H9 (cell line): ENCODE measurements around the gene OR52L1. TPM values are rescaled to one million over a fixed set of nuclear protein-coding genes. Genes with fewer than 3 reads are reported as not detected.

Source experiments
- DNase-seq: peaks from one replicate; pipeline ENCODE4 v3.0.0-alpha.2; 2017
- H2AFZ ChIP-seq: one replicate; pipeline ENCODE4 v1.6.1; 2013; ENCODE audit warnings: mild to moderate bottlenecking, low read length, control low read depth, moderate library complexity
- H2AK5ac ChIP-seq: 2 replicates; pipeline ENCODE4 v1.6.1; 2013; ENCODE audit warnings: low read length, control low read depth, mixed read lengths; ENCODE audit not compliant: insufficient read length
- H2BK120ac ChIP-seq: one replicate; pipeline ENCODE4 v1.6.1; 2013; ENCODE audit warnings: low read depth, mild to moderate bottlenecking, low read length, control low read depth, inconsistent platforms; ENCODE audit not compliant: poor library complexity, severe bottlenecking
- H2BK12ac ChIP-seq: 2 replicates; pipeline ENCODE4 v1.6.1; 2013; ENCODE audit warnings: low read length, control low read depth, mixed read lengths, low read depth; ENCODE audit not compliant: insufficient read length
- H2BK15ac ChIP-seq: 2 replicates; pipeline ENCODE4 v1.6.1; 2013; ENCODE audit warnings: low read depth, low read length, control low read depth
- H2BK20ac ChIP-seq: one replicate; pipeline ENCODE4 v1.6.1; 2013; ENCODE audit warnings: low read depth, mild to moderate bottlenecking, low read length, control low read depth, inconsistent platforms; ENCODE audit not compliant: poor library complexity, severe bottlenecking
- H2BK5ac ChIP-seq: 2 replicates; pipeline ENCODE4 v1.6.1; 2013; ENCODE audit warnings: low read length, control low read depth, mixed read lengths; ENCODE audit not compliant: insufficient read length
- H3K14ac ChIP-seq: 2 replicates; pipeline ENCODE4 v1.6.1; 2013; ENCODE audit warnings: low read length, control low read depth; ENCODE audit not compliant: insufficient read depth
- H3K18ac ChIP-seq: 2 replicates; pipeline ENCODE4 v1.6.1; 2013; ENCODE audit warnings: low read depth, mild to moderate bottlenecking, mixed read lengths, low read length, control low read depth; ENCODE audit not compliant: insufficient read length
- H3K23ac ChIP-seq: 2 replicates; pipeline ENCODE4 v1.6.1; 2013; ENCODE audit warnings: low read length, control low read depth, mixed read lengths, low read depth; ENCODE audit not compliant: insufficient read length
- H3K23me2 ChIP-seq: 2 replicates; pipeline ENCODE4 v1.6.1; 2013; ENCODE audit warnings: low read depth, mild to moderate bottlenecking, mixed read lengths, low read length, control low read depth; ENCODE audit not compliant: insufficient read length, poor library complexity, severe bottlenecking
- H3K27ac ChIP-seq: 2 replicates; pipeline ENCODE4 v1.5.1; 2013; ENCODE audit warnings: low read length, control low read depth, mixed read lengths, low read depth; ENCODE audit not compliant: insufficient read length
- H3K27me3 ChIP-seq: 2 replicates; pipeline ENCODE4 v1.6.1; 2013; ENCODE audit warnings: low read length, control low read depth, inconsistent platforms; ENCODE audit not compliant: insufficient read depth
- H3K4ac ChIP-seq: 2 replicates; pipeline ENCODE4 v1.6.1; 2013; ENCODE audit warnings: low read depth, mild to moderate bottlenecking, control low read depth, inconsistent platforms, low read length, moderate library complexity
- H3K4me1 ChIP-seq: 2 replicates; pipeline ENCODE4 v1.6.1; 2013; ENCODE audit warnings: low read length, control low read depth, inconsistent platforms; ENCODE audit not compliant: insufficient read depth
- H3K4me2 ChIP-seq: 2 replicates; pipeline ENCODE4 v1.6.1; 2013; ENCODE audit warnings: low read length, control low read depth, mixed read lengths; ENCODE audit not compliant: insufficient read length, insufficient read depth
- H3K56ac ChIP-seq: 2 replicates; pipeline ENCODE4 v1.6.1; 2013; ENCODE audit warnings: low read depth, mild to moderate bottlenecking, mixed read lengths, low read length, control low read depth; ENCODE audit not compliant: insufficient read length
- H3K79me1 ChIP-seq: 2 replicates; pipeline ENCODE4 v1.6.1; 2013; ENCODE audit warnings: low read depth, mild to moderate bottlenecking, moderate library complexity, low read length, control low read depth, inconsistent platforms; ENCODE audit not compliant: insufficient read depth, poor library complexity, severe bottlenecking
- H3K79me2 ChIP-seq: 2 replicates; pipeline ENCODE4 v1.6.1; 2013; ENCODE audit warnings: low read length, control low read depth, inconsistent platforms; ENCODE audit not compliant: insufficient read depth
- H3K9ac ChIP-seq: 2 replicates; pipeline ENCODE4 v1.6.1; 2013; ENCODE audit warnings: low read length, control low read depth, mixed read lengths; ENCODE audit not compliant: insufficient read length; ENCODE audit errors: extremely low read depth
- H3K9me3 ChIP-seq: one replicate; pipeline ENCODE4 v1.6.1; 2013; ENCODE audit warnings: low read depth, low read length, inconsistent platforms; ENCODE audit not compliant: control insufficient read depth
- H3T11ph ChIP-seq: one replicate; pipeline ENCODE4 v1.6.1; 2013; ENCODE audit warnings: mild to moderate bottlenecking, low read length, control low read depth, inconsistent platforms
- H4K20me1 ChIP-seq: one replicate; pipeline ENCODE4 v1.6.1; 2013; ENCODE audit not compliant: control insufficient read depth, insufficient read length, insufficient read depth
- H4K5ac ChIP-seq: 2 replicates; pipeline ENCODE4 v1.6.1; 2013; ENCODE audit warnings: low read depth, mild to moderate bottlenecking, mixed read lengths, low read length, control low read depth; ENCODE audit not compliant: insufficient read length
- H4K8ac ChIP-seq: replicated peaks from 2 replicates; pipeline ENCODE4 v1.6.1; 2013; ENCODE audit warnings: low read length, control low read depth, mixed read lengths, low read depth; ENCODE audit not compliant: insufficient read length
- H4K91ac ChIP-seq: 2 replicates; pipeline ENCODE4 v1.6.1; 2013; ENCODE audit warnings: low read depth, mild to moderate bottlenecking, moderate library complexity, mixed read lengths, low read length, control low read depth; ENCODE audit not compliant: insufficient read length
- H3K27ac Mint-ChIP-seq, 3 experiments: 2 replicates in 2 of 3; 3 replicates in 1 of 3; pipeline ENCODE4 v1.8.0; 2020 to 2021; ENCODE audit warnings: mixed read lengths in 3 of 3, mild to moderate bottlenecking in 1 of 3, moderate library complexity in 1 of 3
- H3K27me3 Mint-ChIP-seq: 2 replicates; pipeline ENCODE4 v1.8.0; 2021; ENCODE audit warnings: low read depth, mild to moderate bottlenecking, moderate library complexity, mixed read lengths
- H3K36me3 Mint-ChIP-seq, 3 experiments: 2 replicates in 2 of 3; 3 replicates in 1 of 3; pipeline ENCODE4 v1.8.0; 2020 to 2021; ENCODE audit warnings: low read depth in 3 of 3, mixed read lengths in 3 of 3; ENCODE audit not compliant: insufficient read depth in 1 of 3
- H3K4me1 Mint-ChIP-seq, 2 experiments: 2 replicates each; pipeline ENCODE4 v1.8.0; 2020; ENCODE audit warnings: mixed read lengths in 2 of 2
- H3K4me3 Mint-ChIP-seq, 2 experiments: 2 replicates in 1 of 2; 3 replicates in 1 of 2; pipeline ENCODE4 v1.8.0; 2020 to 2021; ENCODE audit warnings: mild to moderate bottlenecking in 2 of 2, mixed read lengths in 2 of 2, moderate library complexity in 1 of 2
- H3K9me3 Mint-ChIP-seq, 2 experiments: 2 replicates in 1 of 2; 3 replicates in 1 of 2; pipeline ENCODE4 v1.8.0; 2020; ENCODE audit warnings: mild to moderate bottlenecking in 2 of 2, mixed read lengths in 2 of 2, moderate library complexity in 1 of 2
- WGBS: extraction: QIAGEN DNeasy Blood & Tissue Kit; methylation state at CpG from one replicate; pipeline ENCODE4 v1.1.7; 2013; ENCODE audit warnings: missing lambda C conversion rate, low lambda C conversion rate, mixed read lengths; ENCODE audit not compliant: insufficient read length; ENCODE audit errors: extremely low coverage; 5-methylcytosine and 5-hydroxymethylcytosine counted together
- total RNA-seq: library from RNA; stranded (reverse); gene quantifications from 2 replicates; pipeline ENCODE4 v1.2.1, GENCODE V29; 2021
- TF ChIP-seq, protein P1 (sequence below): fragments of 200-600 bp; sonication (generic); conservative IDR thresholded peaks from 3 replicates; pipeline ENCODE4 v1.8.0; 2021; ENCODE audit warnings: antibody characterized with exemption, mild to moderate bottlenecking

Gene OR52L1
- total RNA-seq, 1 experiment from 2014 or later, result not detected

- no CpG with 5 or more reads among the region's 4 CpGs for WGBS
- TF ChIP-seq, protein P1, sequence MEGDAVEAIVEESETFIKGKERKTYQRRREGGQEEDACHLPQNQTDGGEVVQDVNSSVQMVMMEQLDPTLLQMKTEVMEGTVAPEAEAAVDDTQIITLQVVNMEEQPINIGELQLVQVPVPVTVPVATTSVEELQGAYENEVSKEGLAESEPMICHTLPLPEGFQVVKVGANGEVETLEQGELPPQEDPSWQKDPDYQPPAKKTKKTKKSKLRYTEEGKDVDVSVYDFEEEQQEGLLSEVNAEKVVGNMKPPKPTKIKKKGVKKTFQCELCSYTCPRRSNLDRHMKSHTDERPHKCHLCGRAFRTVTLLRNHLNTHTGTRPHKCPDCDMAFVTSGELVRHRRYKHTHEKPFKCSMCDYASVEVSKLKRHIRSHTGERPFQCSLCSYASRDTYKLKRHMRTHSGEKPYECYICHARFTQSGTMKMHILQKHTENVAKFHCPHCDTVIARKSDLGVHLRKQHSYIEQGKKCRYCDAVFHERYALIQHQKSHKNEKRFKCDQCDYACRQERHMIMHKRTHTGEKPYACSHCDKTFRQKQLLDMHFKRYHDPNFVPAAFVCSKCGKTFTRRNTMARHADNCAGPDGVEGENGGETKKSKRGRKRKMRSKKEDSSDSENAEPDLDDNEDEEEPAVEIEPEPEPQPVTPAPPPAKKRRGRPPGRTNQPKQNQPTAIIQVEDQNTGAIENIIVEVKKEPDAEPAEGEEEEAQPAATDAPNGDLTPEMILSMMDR, result no peak
- no peak overlapping the region for H4K5ac ChIP-seq
- no peak overlapping the region for H2BK20ac ChIP-seq
- peaks cover 3 to 4% of the 10 kb centered on the region in 2 experiments; a peak in 1 of 4 replicates for H3K4me1 Mint-ChIP-seq
- H3K27me3 Mint-ChIP-seq, result peaks cover 8% of the 10 kb centered on the region; the same call in 1 of the 2 replicates
- H3K18ac ChIP-seq, result no peak overlapping the region
- no peaks in the 10 kb centered on the region for H3K9me3 ChIP-seq
- no peak overlapping the region for H3K27ac Mint-ChIP-seq
- 0 out of 5 replicates have a peak, but pooled peaks cover 0 to 2% of the 10 kb centered on the region in 2 experiments for H3K9me3 Mint-ChIP-seq
- no peak overlapping the region for H2AFZ ChIP-seq
- no peaks in the 10 kb centered on the region for H3K23me2 ChIP-seq
- no peak overlapping the region for H3K23ac ChIP-seq
- no peak overlapping the region for H3T11ph ChIP-seq
- no peak overlapping the region for H3K56ac ChIP-seq
- no peaks in the 10 kb centered on the region for H3K79me2 ChIP-seq
- H4K20me1 ChIP-seq, result no peaks in the 10 kb centered on the region
- H4K8ac ChIP-seq, result no peak overlapping the region
- H3K79me1 ChIP-seq, result no peaks in the 10 kb centered on the region
- no peaks in the 10 kb centered on the region for H3K27me3 ChIP-seq
- H3K4me3 Mint-ChIP-seq, result no peak overlapping the region
- H3K4ac ChIP-seq, result no peak overlapping the region; the same call in 1 of the 2 replicates
- no peak overlapping the region for H2AK5ac ChIP-seq
- no peak overlapping the region for H3K14ac ChIP-seq
- no peak overlapping the region for H2BK5ac ChIP-seq
- no peak overlapping the region for H2BK120ac ChIP-seq
- H3K9ac ChIP-seq, result no peak overlapping the region
- DNase-seq, result no peak
- H3K36me3 Mint-ChIP-seq, result no peaks in the 10 kb centered on the region
- H4K91ac ChIP-seq, result no peak overlapping the region
- no peak overlapping the region for H2BK12ac ChIP-seq
- no peaks in the 10 kb centered on the region for H3K4me1 ChIP-seq
- no peak overlapping the region for H2BK15ac ChIP-seq
- no peak overlapping the region for H3K27ac ChIP-seq
- no peak overlapping the region for H3K4me2 ChIP-seq
Observed at GRCh38 chr11:6012035-6012668, 25.4 kb upstream of the OR52L1 start.
